Measurements from ENCODE around the gene CASP6. TPM values are rescaled to one million over a fixed set of nuclear protein-coding genes. Genes with fewer than 3 reads are reported as not detected.

Gene CASP6
- total and polyA plus RNA-seq, 2 donors (not counting 1 experiment from before 2014, with no cell fraction given) = 7.7 to 11.6 TPM

GRCh38 chr4:109746728-109747127, 43.5 kb upstream of the CASP6 start:
- TF ChIP-seq EZH2 (IDR thresholded peaks at IDR 0.05; ENCODE audit: borderline replicate concordance, insufficient read depth, low read depth, low read length, poor library complexity, severe bottlenecking) = no peak
- TF ChIP-seq, protein P1, sequence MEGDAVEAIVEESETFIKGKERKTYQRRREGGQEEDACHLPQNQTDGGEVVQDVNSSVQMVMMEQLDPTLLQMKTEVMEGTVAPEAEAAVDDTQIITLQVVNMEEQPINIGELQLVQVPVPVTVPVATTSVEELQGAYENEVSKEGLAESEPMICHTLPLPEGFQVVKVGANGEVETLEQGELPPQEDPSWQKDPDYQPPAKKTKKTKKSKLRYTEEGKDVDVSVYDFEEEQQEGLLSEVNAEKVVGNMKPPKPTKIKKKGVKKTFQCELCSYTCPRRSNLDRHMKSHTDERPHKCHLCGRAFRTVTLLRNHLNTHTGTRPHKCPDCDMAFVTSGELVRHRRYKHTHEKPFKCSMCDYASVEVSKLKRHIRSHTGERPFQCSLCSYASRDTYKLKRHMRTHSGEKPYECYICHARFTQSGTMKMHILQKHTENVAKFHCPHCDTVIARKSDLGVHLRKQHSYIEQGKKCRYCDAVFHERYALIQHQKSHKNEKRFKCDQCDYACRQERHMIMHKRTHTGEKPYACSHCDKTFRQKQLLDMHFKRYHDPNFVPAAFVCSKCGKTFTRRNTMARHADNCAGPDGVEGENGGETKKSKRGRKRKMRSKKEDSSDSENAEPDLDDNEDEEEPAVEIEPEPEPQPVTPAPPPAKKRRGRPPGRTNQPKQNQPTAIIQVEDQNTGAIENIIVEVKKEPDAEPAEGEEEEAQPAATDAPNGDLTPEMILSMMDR (IDR thresholded peaks at IDR 0.05) = no peak
- H3K27ac ChIP-seq (ENCODE audit: low read length in 2 of 2) = no peak overlapping the region
- H3K36me3 ChIP-seq (replicated peaks in 1 of 2; ENCODE audit: control extremely low read depth in 1 of 2, control insufficient read depth in 1 of 2, extremely low read depth in 1 of 2, insufficient read depth in 2 of 2, low read length in 1 of 2) = no peaks in the 10 kb centered on the region
- no peaks in the 10 kb centered on the region for H3K9me3 Mint-ChIP-seq (ENCODE audit: insufficient read depth)
- no peaks in the 10 kb centered on the region for H4K20me1 ChIP-seq (ENCODE audit: control insufficient read depth, insufficient read depth, low read length, poor library complexity, severe bottlenecking)
- H3K27me3 Mint-ChIP-seq = peaks cover 18% of the 10 kb centered on the region
- no peak overlapping the region for H3K4me3 ChIP-seq (ENCODE audit: control extremely low read depth in 1 of 5, extremely low read depth in 1 of 5, insufficient read depth in 1 of 5, low read depth in 2 of 5, low read length in 4 of 5)
- H3K4me2 ChIP-seq (replicated peaks; ENCODE audit: low read depth, low read length, poor library complexity, severe bottlenecking) = no peak overlapping the region
- no CpG with 5 or more reads among the region's 2 CpGs for WGBS (ENCODE audit: insufficient coverage)
- H3K79me2 ChIP-seq (ENCODE audit: control insufficient read depth, insufficient read depth, low read length) = no peaks in the 10 kb centered on the region
- ATAC-seq (ENCODE audit: low read depth) (no peak), DNase-seq (no peak)
- intact Hi-C loops (cut with micrococcal nuclease) = no loop called here
- H3K27ac Mint-ChIP-seq = no peak overlapping the region
- H3K4me3 Mint-ChIP-seq = no peak overlapping the region
- no peaks in the 10 kb centered on the region for H3K9me3 ChIP-seq (ENCODE audit: control extremely low read depth in 1 of 3, control insufficient read depth in 2 of 3, insufficient read depth in 1 of 3, low read length in 2 of 3)
- no peaks in the 10 kb centered on the region for H3K4me1 Mint-ChIP-seq
- no peak overlapping the region for H2AFZ ChIP-seq (ENCODE audit: insufficient read depth, low read depth, low read length, poor library complexity, severe bottlenecking)
- H3K4me1 ChIP-seq (ENCODE audit: control insufficient read depth in 2 of 2, insufficient read depth in 2 of 2, low read length in 2 of 2) = no peaks in the 10 kb centered on the region
- POLR2A ChIA-PET = no interaction called here
- CTCF ChIA-PET = interaction anchor here (0.6 kb wide), 1 partner anchor 262 kb away, joined by 3 read pairs; no protein-coding TSS in a partner anchor
- H3K27me3 ChIP-seq (replicated peaks in 1 of 4; ENCODE audit: control extremely low read depth in 1 of 4, control insufficient read depth in 3 of 4, insufficient read depth in 4 of 4, low read length in 3 of 4) = peaks cover 0 to 11% (median 0%) of the 10 kb centered on the region in 4 experiments
- H3K9ac ChIP-seq (ENCODE audit: low read length) = no peak overlapping the region

GRCh38 chr4:109745830-109746229, 42.6 kb upstream of the CASP6 start:
- Histone ChIP-seq H3K27me3 (replicated peaks in 1 of 4; ENCODE audit: control extremely low read depth in 1 of 4, control insufficient read depth in 3 of 4, insufficient read depth in 4 of 4, low read length in 3 of 4) (peaks cover 0 to 11% (median 0%) of the 10 kb centered on the region in 4 experiments), H3K27ac (ENCODE audit: low read length in 2 of 2) (no peak overlapping the region), H3K4me1 (ENCODE audit: control insufficient read depth in 2 of 2, insufficient read depth in 2 of 2, low read length in 2 of 2) (no peaks in the 10 kb centered on the region), H4K20me1 (ENCODE audit: control insufficient read depth, insufficient read depth, low read length, poor library complexity, severe bottlenecking) (no peaks in the 10 kb centered on the region), H3K79me2 (ENCODE audit: control insufficient read depth, insufficient read depth, low read length) (no peaks in the 10 kb centered on the region), H2AFZ (ENCODE audit: insufficient read depth, low read depth, low read length, poor library complexity, severe bottlenecking) (no peak overlapping the region), H3K9me3 (ENCODE audit: control extremely low read depth in 1 of 3, control insufficient read depth in 2 of 3, insufficient read depth in 1 of 3, low read length in 2 of 3) (no peaks in the 10 kb centered on the region), H3K4me2 (replicated peaks; ENCODE audit: low read depth, low read length, poor library complexity, severe bottlenecking) (no peak overlapping the region), H3K9ac (ENCODE audit: low read length) (no peak overlapping the region), H3K4me3 (ENCODE audit: control extremely low read depth in 1 of 5, extremely low read depth in 1 of 5, insufficient read depth in 1 of 5, low read depth in 2 of 5, low read length in 4 of 5) (no peak overlapping the region), H3K36me3 (replicated peaks in 1 of 2; ENCODE audit: control extremely low read depth in 1 of 2, control insufficient read depth in 1 of 2, extremely low read depth in 1 of 2, insufficient read depth in 2 of 2, low read length in 1 of 2) (no peaks in the 10 kb centered on the region)
- ChIA-PET CTCF (interaction anchor here (0.6 kb wide), 1 partner anchor 261 kb away, joined by 3 read pairs; no protein-coding TSS in a partner anchor), POLR2A (no interaction called here)
- Mint-ChIP-seq H3K4me3 (no peak overlapping the region), H3K4me1 (no peaks in the 10 kb centered on the region), H3K27me3 (peaks cover 18% of the 10 kb centered on the region), H3K27ac (no peak overlapping the region), H3K9me3 (ENCODE audit: insufficient read depth) (no peaks in the 10 kb centered on the region)
- TF ChIP-seq EZH2 (IDR thresholded peaks at IDR 0.05; ENCODE audit: borderline replicate concordance, insufficient read depth, low read depth, low read length, poor library complexity, severe bottlenecking) = no peak
- TF ChIP-seq, protein P1 (IDR thresholded peaks at IDR 0.05) = no peak
- DNase-seq (no peak), ATAC-seq (ENCODE audit: low read depth) (no peak)
- intact Hi-C loops (cut with micrococcal nuclease) = no loop called here
